Measurements from ENCODE around the gene COG7.
"Not testable (repeated sequence)": the region's sequence is repeated elsewhere in the genome, so short reads cannot be mapped to it uniquely, and the experiment has no call there.

COG7 gene

GRCh38 chr16:23407436-23408127 is 45.4 kb downstream of the COG7 start:
- Histone ChIP-seq H3K4me1 (ENCODE audit: control insufficient read depth, insufficient read depth, low read length) (no peaks in the 10 kb centered on the region), H3K9ac (ENCODE audit: low read length) (no peak overlapping the region), H3K4me3 (ENCODE audit: low read length) (no peak overlapping the region), H3K27me3 (ENCODE audit: control insufficient read depth, insufficient read depth, low read length) (no peaks in the 10 kb centered on the region), H3K9me3 (ENCODE audit: control insufficient read depth, low read length) (no peaks in the 10 kb centered on the region), H3K36me3 (ENCODE audit: control insufficient read depth, insufficient read depth, low read length) (peaks cover 17% of the 10 kb centered on the region)

- no peaks in the 10 kb centered on the region for H3K27me3 ChIP-seq (ENCODE audit: control insufficient read depth, insufficient read depth, low read length)
- no peaks in the 10 kb centered on the region for H3K9me3 ChIP-seq (ENCODE audit: control insufficient read depth, low read length)
- H3K4me3 ChIP-seq (ENCODE audit: low read length), result no peak overlapping the region
- H3K9ac ChIP-seq (ENCODE audit: low read length), result no peak overlapping the region
- H3K36me3 ChIP-seq (ENCODE audit: control insufficient read depth, insufficient read depth, low read length), result peaks cover 17% of the 10 kb centered on the region
- H3K4me1 ChIP-seq (ENCODE audit: control insufficient read depth, insufficient read depth, low read length), result no peaks in the 10 kb centered on the region
These were observed 46.3 kb downstream of the COG7 start for GRCh38 chr16:23406546-23407240.

- Histone ChIP-seq H3K27me3 (ENCODE audit: control insufficient read depth, insufficient read depth, low read length) (no peaks in the 10 kb centered on the region), H3K4me1 (ENCODE audit: control insufficient read depth, insufficient read depth, low read length) (no peaks in the 10 kb centered on the region), H3K36me3 (ENCODE audit: control insufficient read depth, insufficient read depth, low read length) (peaks cover 17% of the 10 kb centered on the region), H3K9ac (ENCODE audit: low read length) (no peak overlapping the region), H3K4me3 (ENCODE audit: low read length) (no peak overlapping the region), H3K9me3 (ENCODE audit: control insufficient read depth, low read length) (no peaks in the 10 kb centered on the region)
These were observed 47.0 kb downstream of the COG7 start for GRCh38 chr16:23406024-23406423.

- H3K9ac ChIP-seq (ENCODE audit: low read length), result no peak overlapping the region
- H3K36me3 ChIP-seq (ENCODE audit: control insufficient read depth, insufficient read depth, low read length), result peaks cover 21% of the 10 kb centered on the region
- no peaks in the 10 kb centered on the region for H3K9me3 ChIP-seq (ENCODE audit: control insufficient read depth, low read length)
- H3K27me3 ChIP-seq (ENCODE audit: control insufficient read depth, insufficient read depth, low read length), result no peaks in the 10 kb centered on the region
- no peaks in the 10 kb centered on the region for H3K4me1 ChIP-seq (ENCODE audit: control insufficient read depth, insufficient read depth, low read length)
- no peak overlapping the region for H3K4me3 ChIP-seq (ENCODE audit: low read length)
These were observed 49.4 kb downstream of the COG7 start for GRCh38 chr16:23403547-23403946.

- Histone ChIP-seq H3K9ac (ENCODE audit: low read length) (no peak overlapping the region), H3K36me3 (ENCODE audit: control insufficient read depth, insufficient read depth, low read length) (peaks cover 22% of the 10 kb centered on the region), H3K9me3 (ENCODE audit: control insufficient read depth, low read length) (no peaks in the 10 kb centered on the region), H3K4me3 (ENCODE audit: low read length) (no peak overlapping the region), H3K27me3 (ENCODE audit: control insufficient read depth, insufficient read depth, low read length) (no peaks in the 10 kb centered on the region), H3K4me1 (ENCODE audit: control insufficient read depth, insufficient read depth, low read length) (no peaks in the 10 kb centered on the region)
These were observed 50.9 kb downstream of the COG7 start for GRCh38 chr16:23402100-23402499.

- Histone ChIP-seq H3K36me3 (ENCODE audit: control insufficient read depth, insufficient read depth, low read length) (peaks cover 23% of the 10 kb centered on the region), H3K4me3 (ENCODE audit: low read length) (no peak overlapping the region), H3K9ac (ENCODE audit: low read length) (no peak overlapping the region), H3K27me3 (ENCODE audit: control insufficient read depth, insufficient read depth, low read length) (no peaks in the 10 kb centered on the region), H3K9me3 (ENCODE audit: control insufficient read depth, low read length) (no peaks in the 10 kb centered on the region), H3K4me1 (ENCODE audit: control insufficient read depth, insufficient read depth, low read length) (no peaks in the 10 kb centered on the region)
These were observed 51.9 kb downstream of the COG7 start for GRCh38 chr16:23401139-23401538.

- H3K4me1 ChIP-seq (ENCODE audit: control insufficient read depth, insufficient read depth, low read length); H3K27me3 ChIP-seq (ENCODE audit: control insufficient read depth, insufficient read depth, low read length); H3K4me3 ChIP-seq (ENCODE audit: low read length); H3K9ac ChIP-seq (ENCODE audit: low read length); H3K9me3 ChIP-seq (ENCODE audit: control insufficient read depth, low read length): not testable (repeated sequence)
- peaks cover 30% of the 10 kb centered on the region for H3K36me3 ChIP-seq (ENCODE audit: control insufficient read depth, insufficient read depth, low read length)
These were observed 52.5 kb downstream of the COG7 start for GRCh38 chr16:23400447-23400846.

GRCh38 chr16:23398987-23399805 is 53.8 kb downstream of the COG7 start:
- Histone ChIP-seq H3K4me3 (ENCODE audit: low read length) (no peak overlapping the region), H3K36me3 (ENCODE audit: control insufficient read depth, insufficient read depth, low read length) (peaks cover 28% of the 10 kb centered on the region), H3K27me3 (ENCODE audit: control insufficient read depth, insufficient read depth, low read length) (no peaks in the 10 kb centered on the region), H3K4me1 (ENCODE audit: control insufficient read depth, insufficient read depth, low read length) (no peaks in the 10 kb centered on the region), H3K9me3 (ENCODE audit: control insufficient read depth, low read length) (no peaks in the 10 kb centered on the region), H3K9ac (ENCODE audit: low read length) (no peak overlapping the region)

GRCh38 chr16:23397464-23397863 is 55.5 kb downstream of the COG7 start:
- no peaks in the 10 kb centered on the region for H3K27me3 ChIP-seq (ENCODE audit: control insufficient read depth, insufficient read depth, low read length)
- no peak overlapping the region for H3K4me3 ChIP-seq (ENCODE audit: low read length)
- peaks cover 22% of the 10 kb centered on the region for H3K36me3 ChIP-seq (ENCODE audit: control insufficient read depth, insufficient read depth, low read length)
- H3K9ac ChIP-seq (ENCODE audit: low read length), result no peak overlapping the region
- H3K4me1 ChIP-seq (ENCODE audit: control insufficient read depth, insufficient read depth, low read length), result no peaks in the 10 kb centered on the region
- no peaks in the 10 kb centered on the region for H3K9me3 ChIP-seq (ENCODE audit: control insufficient read depth, low read length)

- Histone ChIP-seq H3K9me3 (ENCODE audit: control insufficient read depth, low read length) (no peaks in the 10 kb centered on the region), H3K4me1 (ENCODE audit: control insufficient read depth, insufficient read depth, low read length) (no peaks in the 10 kb centered on the region), H3K9ac (ENCODE audit: low read length) (no peak overlapping the region), H3K36me3 (ENCODE audit: control insufficient read depth, insufficient read depth, low read length) (peaks cover 30% of the 10 kb centered on the region), H3K4me3 (ENCODE audit: low read length) (no peak overlapping the region), H3K27me3 (ENCODE audit: control insufficient read depth, insufficient read depth, low read length) (no peaks in the 10 kb centered on the region)
These were observed 57.3 kb downstream of the COG7 start for GRCh38 chr16:23395732-23396131.

- no peak overlapping the region for H3K9ac ChIP-seq (ENCODE audit: low read length)
These were observed 58.7 kb downstream of the COG7 start for GRCh38 chr16:23394141-23394831.

GRCh38 chr16:23392223-23392600 is 60.8 kb downstream of the COG7 start:
- H3K9me3 ChIP-seq (ENCODE audit: control insufficient read depth, low read length), result no peaks in the 10 kb centered on the region
- H3K9ac ChIP-seq (ENCODE audit: low read length), result no peak overlapping the region
- H3K4me3 ChIP-seq (ENCODE audit: low read length), result no peak overlapping the region
- H3K36me3 ChIP-seq (ENCODE audit: control insufficient read depth, insufficient read depth, low read length), result peaks cover 30% of the 10 kb centered on the region
- H3K27me3 ChIP-seq (ENCODE audit: control insufficient read depth, insufficient read depth, low read length), result no peaks in the 10 kb centered on the region
- H3K4me1 ChIP-seq (ENCODE audit: control insufficient read depth, insufficient read depth, low read length), result no peaks in the 10 kb centered on the region

More at GRCh38 chr16:23394141-23394831, 58.7 kb downstream of the COG7 start:
- no peaks in the 10 kb centered on the region for H3K4me1 ChIP-seq (ENCODE audit: control insufficient read depth, insufficient read depth, low read length)
- H3K4me3 ChIP-seq (ENCODE audit: low read length), result no peak overlapping the region
- no peaks in the 10 kb centered on the region for H3K27me3 ChIP-seq (ENCODE audit: control insufficient read depth, insufficient read depth, low read length)
- no peaks in the 10 kb centered on the region for H3K9me3 ChIP-seq (ENCODE audit: control insufficient read depth, low read length)
- H3K36me3 ChIP-seq (ENCODE audit: control insufficient read depth, insufficient read depth, low read length), result peaks cover 28% of the 10 kb centered on the region
